GM12874 (cell line): ENCODE data around the gene GSTO2.

Experiments used
- TF ChIP-seq, protein P1 (sequence below): IDR thresholded peaks from 2 replicates; pipeline ENCODE4 v1.5.1; 2011; ENCODE audit warnings: low read depth, mild to moderate bottlenecking, control low read depth, low read length, moderate library complexity; ENCODE audit not compliant: insufficient read depth

Gene GSTO2

DNA sequence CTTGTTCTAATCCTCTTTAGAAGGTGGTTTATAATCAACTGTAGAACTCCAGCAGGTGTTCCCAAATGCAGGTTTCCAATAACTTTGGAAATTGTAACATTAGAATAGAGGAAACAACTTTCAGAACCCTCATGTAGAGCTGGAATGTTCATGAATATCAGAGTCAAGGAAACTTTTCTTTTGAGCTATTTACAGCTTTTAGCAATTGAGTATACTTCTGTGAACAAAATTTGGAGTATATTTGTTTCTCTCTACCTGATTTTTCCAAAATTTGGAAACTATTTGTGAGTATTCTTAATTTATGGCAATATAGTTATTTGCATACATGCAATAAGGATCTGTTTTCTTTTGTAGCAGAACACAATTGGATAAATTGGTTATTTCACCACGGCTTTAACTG, 34.0 kb upstream of the GSTO2 start:
- TF ChIP-seq, protein P1, sequence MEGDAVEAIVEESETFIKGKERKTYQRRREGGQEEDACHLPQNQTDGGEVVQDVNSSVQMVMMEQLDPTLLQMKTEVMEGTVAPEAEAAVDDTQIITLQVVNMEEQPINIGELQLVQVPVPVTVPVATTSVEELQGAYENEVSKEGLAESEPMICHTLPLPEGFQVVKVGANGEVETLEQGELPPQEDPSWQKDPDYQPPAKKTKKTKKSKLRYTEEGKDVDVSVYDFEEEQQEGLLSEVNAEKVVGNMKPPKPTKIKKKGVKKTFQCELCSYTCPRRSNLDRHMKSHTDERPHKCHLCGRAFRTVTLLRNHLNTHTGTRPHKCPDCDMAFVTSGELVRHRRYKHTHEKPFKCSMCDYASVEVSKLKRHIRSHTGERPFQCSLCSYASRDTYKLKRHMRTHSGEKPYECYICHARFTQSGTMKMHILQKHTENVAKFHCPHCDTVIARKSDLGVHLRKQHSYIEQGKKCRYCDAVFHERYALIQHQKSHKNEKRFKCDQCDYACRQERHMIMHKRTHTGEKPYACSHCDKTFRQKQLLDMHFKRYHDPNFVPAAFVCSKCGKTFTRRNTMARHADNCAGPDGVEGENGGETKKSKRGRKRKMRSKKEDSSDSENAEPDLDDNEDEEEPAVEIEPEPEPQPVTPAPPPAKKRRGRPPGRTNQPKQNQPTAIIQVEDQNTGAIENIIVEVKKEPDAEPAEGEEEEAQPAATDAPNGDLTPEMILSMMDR = no peak

DNA sequence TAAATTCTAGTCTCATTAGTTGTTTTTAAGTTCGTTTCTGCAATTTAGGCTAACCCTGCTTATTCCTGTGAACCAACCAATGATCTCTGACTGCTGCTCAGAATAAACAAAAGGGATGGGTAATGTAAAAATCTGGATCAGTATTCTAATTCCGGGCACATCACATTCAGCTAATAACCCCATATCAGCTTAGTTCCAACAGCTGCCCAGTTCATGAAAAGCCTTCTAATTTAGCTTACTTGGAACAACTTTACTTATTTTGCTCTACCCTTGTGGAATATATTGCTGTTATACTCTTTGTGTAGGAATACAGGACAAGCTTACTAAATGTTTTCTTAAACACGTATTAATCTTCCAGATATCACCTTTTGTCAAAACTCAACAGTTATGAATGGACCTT, 33.2 kb upstream of the GSTO2 start:
- TF ChIP-seq, protein P1 = no peak

DNA sequence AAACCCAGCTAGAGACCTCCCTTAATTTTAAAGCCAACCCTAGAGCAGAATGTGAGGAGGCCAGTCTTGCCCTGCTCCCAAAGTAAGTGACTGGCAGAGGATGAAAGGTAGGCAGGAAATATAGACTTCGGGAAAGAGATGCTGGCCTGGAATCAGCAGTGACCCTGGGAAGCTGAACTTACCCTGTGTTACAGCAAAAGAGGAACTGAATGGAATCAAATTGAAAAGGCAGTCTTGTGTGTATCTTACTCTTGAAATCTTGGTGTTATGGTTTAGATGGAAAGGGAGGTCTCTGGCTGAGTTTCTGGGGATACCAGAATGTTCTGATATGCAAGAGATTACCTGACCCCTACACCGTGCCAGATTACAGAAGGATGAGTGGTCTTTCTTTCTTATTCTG, 28.9 kb upstream of the GSTO2 start:
- TF ChIP-seq, protein P1 = no peak

DNA sequence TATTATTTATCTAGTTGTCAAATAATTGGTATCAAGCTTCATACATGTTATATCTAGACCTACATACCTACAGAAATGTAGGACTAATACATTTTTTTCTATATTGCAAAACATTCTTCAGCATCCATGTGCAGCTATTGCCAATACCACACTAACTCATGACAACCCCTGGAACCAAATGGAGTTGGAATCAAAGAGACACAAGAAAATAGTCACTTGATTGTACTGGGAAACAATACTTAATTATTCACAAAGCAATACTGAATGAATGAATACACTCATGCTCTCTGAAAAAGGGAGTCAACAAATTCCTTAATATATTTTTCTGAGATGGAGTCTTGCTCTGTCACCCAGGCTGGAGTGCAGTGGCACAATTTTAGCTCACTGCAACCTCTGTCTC, 26.4 kb upstream of the GSTO2 start:
- TF ChIP-seq, protein P1 = no peak

DNA sequence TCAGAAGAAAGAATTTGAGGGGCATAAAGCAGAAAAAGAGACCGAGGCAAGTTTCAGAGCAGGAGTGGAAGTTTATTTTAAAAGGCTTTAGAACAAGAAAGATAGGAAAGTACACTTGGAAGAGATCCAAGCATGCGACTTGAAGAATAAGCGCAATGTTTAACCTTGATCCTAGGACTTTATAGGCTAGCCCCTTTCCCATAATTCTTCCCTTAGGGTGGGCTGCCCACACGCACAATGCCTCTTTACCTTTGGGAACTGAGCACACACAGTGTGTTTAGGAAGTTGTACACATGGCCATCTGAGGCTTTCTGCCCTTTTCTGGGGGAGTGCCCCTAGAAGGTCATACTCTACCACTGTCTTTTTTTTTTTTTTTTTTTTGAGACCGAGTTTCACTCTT, 25.5 kb upstream of the GSTO2 start:
- TF ChIP-seq, protein P1 = no peak

DNA sequence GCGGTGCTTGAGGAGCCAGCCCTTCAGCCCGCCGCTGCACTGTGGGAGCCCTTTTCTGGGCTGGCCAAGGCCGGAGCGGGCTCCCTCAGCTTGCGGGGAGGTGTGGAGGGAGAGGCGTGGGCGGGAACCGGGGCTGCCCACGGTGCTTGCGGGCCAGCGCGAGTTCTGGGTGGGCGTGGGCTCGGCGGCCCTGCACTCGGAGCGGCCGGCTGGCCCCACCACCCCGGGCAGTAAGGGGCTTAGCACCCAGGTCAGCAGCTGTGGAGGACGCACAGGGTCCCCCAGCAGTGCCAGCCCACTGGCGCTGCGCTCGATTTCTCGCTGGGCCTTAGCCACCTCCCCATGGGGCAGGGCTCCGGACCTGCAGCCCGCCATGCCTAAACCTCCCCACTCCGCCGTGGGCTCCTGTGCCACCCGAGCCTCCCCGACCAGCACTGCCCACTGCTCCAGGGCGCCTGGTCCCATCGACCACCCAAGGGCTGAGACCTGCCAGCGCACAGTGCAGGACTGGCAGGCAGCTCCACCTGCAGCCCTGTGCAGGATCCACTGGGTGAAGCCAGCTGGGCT, 23.8 kb upstream of the GSTO2 start:
- TF ChIP-seq, protein P1 = no peak

DNA sequence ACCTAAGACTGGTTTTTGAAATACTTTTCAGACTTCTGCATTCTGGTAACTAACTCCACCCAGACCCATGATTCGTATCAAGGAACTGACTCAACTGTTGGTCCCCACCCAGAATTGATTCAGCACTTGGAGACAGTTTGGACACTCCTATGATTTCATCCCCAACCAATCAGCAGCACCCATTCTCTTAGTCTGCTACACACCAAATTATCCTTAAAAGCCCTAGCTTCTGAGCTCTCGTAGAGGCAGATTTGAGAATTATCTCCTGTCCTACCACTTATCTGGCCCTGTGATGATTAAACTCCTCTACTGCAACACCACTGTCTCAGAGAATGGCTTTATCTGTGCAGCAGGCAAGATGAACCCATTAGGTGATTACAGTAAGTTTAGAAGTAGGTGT, 22.0 kb upstream of the GSTO2 start:
- TF ChIP-seq, protein P1 = no peak
